Caki2 (cell line): ENCODE results near the gene GNA12. TPM values are rescaled to one million over a fixed set of nuclear protein-coding genes. Genes with fewer than 3 reads are reported as not detected.
"Not testable (repeated sequence)": the region's sequence is repeated elsewhere in the genome, so short reads cannot be mapped to it uniquely, and the experiment has no call there.

Source experiments
- DNase-seq: peaks from one replicate; pipeline ENCODE4 v3.0.0-alpha.2; 2015; ENCODE audit warnings: low read depth
- in situ Hi-C: cut with HindIII; loops from 2 replicates; pipeline ENCODE4 v1.10.0; 2016; ENCODE audit warnings: low sequenced_read_pairs, low pct_unique_long_range_greater_than_20kb, mixed read lengths
- total RNA-seq: library from RNA; depleted of rRNA; stranded (reverse); fragments of >200 nt; shearing (Covaris generic); gene quantifications from 2 replicates; pipeline ENCODE4 v1.2.3, GENCODE V29; 2014; ENCODE audit warnings: low replicate concordance

GNA12 gene
- total RNA-seq, 1 experiment from 2014 or later, result 62.7 TPM

- DNase-seq, result no peak
- in situ Hi-C loops, result no loop called here
Measured at GRCh38 chr7:2701424-2701823, 142.7 kb downstream of the GNA12 start.

- DNase-seq, result no peak
- in situ Hi-C loops, result no loop called here
Measured at GRCh38 chr7:2700141-2700850, 143.8 kb downstream of the GNA12 start.

GRCh38 chr7:2699289-2699620 lies 144.9 kb downstream of the GNA12 start:
- in situ Hi-C loops, result no loop called here
- DNase-seq, result no peak

- in situ Hi-C loops, result no loop called here
- no peak for DNase-seq
Measured at GRCh38 chr7:2698581-2699288, 145.4 kb downstream of the GNA12 start.

- DNase-seq, in situ Hi-C loops: not testable (repeated sequence)
Measured at GRCh38 chr7:2694122-2694436, 150.0 kb downstream of the GNA12 start.

- in situ Hi-C loops, result not testable (repeated sequence)
- peak; percentile 69 for DNase-seq
Measured at GRCh38 chr7:2693420-2694121, 150.5 kb downstream of the GNA12 start.

- in situ Hi-C loops, result no loop called here
- DNase-seq, result no peak
Measured at GRCh38 chr7:2692543-2692942, 151.6 kb downstream of the GNA12 start.

- DNase-seq, in situ Hi-C loops: not testable (repeated sequence)
Measured at GRCh38 chr7:2691932-2692439, 152.1 kb downstream of the GNA12 start.

GRCh38 chr7:2691011-2691707 lies 152.9 kb downstream of the GNA12 start:
- no peak for DNase-seq
- in situ Hi-C loops, result no loop called here

GRCh38 chr7:2689951-2690705 lies 154.0 kb downstream of the GNA12 start:
- no peak for DNase-seq
- in situ Hi-C loops, result no loop called here

GRCh38 chr7:2689343-2689847 lies 154.7 kb downstream of the GNA12 start:
- in situ Hi-C loops, result no loop called here
- no peak for DNase-seq

- in situ Hi-C loops, result no loop called here
- DNase-seq, result no peak
Measured at GRCh38 chr7:2688409-2689342, 155.4 kb downstream of the GNA12 start.

GRCh38 chr7:2687881-2688318 lies 156.2 kb downstream of the GNA12 start, which contains the start of gene AMZ1:
Gene AMZ1 (plus strand): TSS chr7:2688202. CDS start chr7:2700452, 12,250 bp downstream.
- no peak for DNase-seq
- in situ Hi-C loops, result no loop called here

GRCh38 chr7:2687338-2687869 lies 156.7 kb downstream of the GNA12 start:
- no peak for DNase-seq
- in situ Hi-C loops, result no loop called here

- in situ Hi-C loops, result no loop called here
- no peak for DNase-seq
Measured at GRCh38 chr7:2686101-2686500, 158.0 kb downstream of the GNA12 start.

GRCh38 chr7:2684501-2684900 lies 159.6 kb downstream of the GNA12 start:
- in situ Hi-C loops, result no loop called here
- DNase-seq, result no peak
